ENCODE measurements around the gene ARHGEF28.

GRCh38 chr5:73612799-73613198, 13.2 kb upstream of the ARHGEF28 start:
- TF ChIP-seq, protein P1, sequence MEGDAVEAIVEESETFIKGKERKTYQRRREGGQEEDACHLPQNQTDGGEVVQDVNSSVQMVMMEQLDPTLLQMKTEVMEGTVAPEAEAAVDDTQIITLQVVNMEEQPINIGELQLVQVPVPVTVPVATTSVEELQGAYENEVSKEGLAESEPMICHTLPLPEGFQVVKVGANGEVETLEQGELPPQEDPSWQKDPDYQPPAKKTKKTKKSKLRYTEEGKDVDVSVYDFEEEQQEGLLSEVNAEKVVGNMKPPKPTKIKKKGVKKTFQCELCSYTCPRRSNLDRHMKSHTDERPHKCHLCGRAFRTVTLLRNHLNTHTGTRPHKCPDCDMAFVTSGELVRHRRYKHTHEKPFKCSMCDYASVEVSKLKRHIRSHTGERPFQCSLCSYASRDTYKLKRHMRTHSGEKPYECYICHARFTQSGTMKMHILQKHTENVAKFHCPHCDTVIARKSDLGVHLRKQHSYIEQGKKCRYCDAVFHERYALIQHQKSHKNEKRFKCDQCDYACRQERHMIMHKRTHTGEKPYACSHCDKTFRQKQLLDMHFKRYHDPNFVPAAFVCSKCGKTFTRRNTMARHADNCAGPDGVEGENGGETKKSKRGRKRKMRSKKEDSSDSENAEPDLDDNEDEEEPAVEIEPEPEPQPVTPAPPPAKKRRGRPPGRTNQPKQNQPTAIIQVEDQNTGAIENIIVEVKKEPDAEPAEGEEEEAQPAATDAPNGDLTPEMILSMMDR (IDR thresholded peaks at IDR 0.05; ENCODE audit: low read depth, low read length) = no peak
- TF ChIP-seq, protein P2, sequence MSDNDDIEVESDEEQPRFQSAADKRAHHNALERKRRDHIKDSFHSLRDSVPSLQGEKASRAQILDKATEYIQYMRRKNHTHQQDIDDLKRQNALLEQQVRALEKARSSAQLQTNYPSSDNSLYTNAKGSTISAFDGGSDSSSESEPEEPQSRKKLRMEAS (IDR thresholded peaks at IDR 0.05; ENCODE audit: low read depth, low read length) = no peak
- no peak for TF ChIP-seq POLR2A (IDR thresholded peaks at IDR 0.05; ENCODE audit: extremely low read depth, insufficient read length)
- no peak for TF ChIP-seq MYC (IDR thresholded peaks at IDR 0.05; ENCODE audit: low read depth, low read length)

All from NB4 (cell line).